ENCODE measurements around the gene ATG9B. TPM values are rescaled to one million over a fixed set of nuclear protein-coding genes. Genes with fewer than 3 reads are reported as not detected.

ATG9B gene
- total RNA-seq, 2 donors from 2014 or later: 0.18 to 7.1 TPM

GRCh38 chr7:151056283-151056665 lies 32.0 kb upstream of the ATG9B start:
- WGBS: 83% methylated on average over 6 of the region's 6 CpGs
- intact Hi-C loops (cut with DNase I): no loop called here
- H3K4me1 ChIP-seq (replicated peaks): peaks cover 26% of the 10 kb centered on the region

GRCh38 chr7:151053751-151054150 lies 29.5 kb upstream of the ATG9B start:
- WGBS: 97% methylated on average over 8 of the region's 8 CpGs
- intact Hi-C loops (cut with DNase I): no loop called here
- no peak for TF ChIP-seq CTCF (IDR thresholded peaks at IDR 0.05)
- no peak for TF ChIP-seq POLR2AphosphoS5 (IDR thresholded peaks at IDR 0.05)
- no peak for TF ChIP-seq POLR2A (IDR thresholded peaks at IDR 0.05)
- no peak overlapping the region for H3K27ac ChIP-seq
- DNase-seq (ENCODE audit: low spot score): no peak
- H3K9me3 ChIP-seq: no peaks in the 10 kb centered on the region
- peaks cover 12% of the 10 kb centered on the region for H3K4me1 ChIP-seq (replicated peaks)
- H3K27me3 ChIP-seq (replicated peaks; ENCODE audit: insufficient read depth): no peaks in the 10 kb centered on the region
- no peak overlapping the region for H3K4me3 ChIP-seq
- H3K36me3 ChIP-seq: no peaks in the 10 kb centered on the region

More at GRCh38 chr7:151056283-151056665, 32.0 kb upstream of the ATG9B start:
- Histone ChIP-seq H3K36me3 (no peaks in the 10 kb centered on the region), H3K9me3 (no peaks in the 10 kb centered on the region), H3K27ac (no peak overlapping the region), H3K4me3 (no peak overlapping the region), H3K27me3 (replicated peaks; ENCODE audit: insufficient read depth) (no peaks in the 10 kb centered on the region)
- DNase-seq (ENCODE audit: low spot score): no peak
- TF ChIP-seq POLR2AphosphoS5 (IDR thresholded peaks at IDR 0.05) (no peak), CTCF (IDR thresholded peaks at IDR 0.05) (no peak), POLR2A (IDR thresholded peaks at IDR 0.05) (no peak)

- H3K9me3 ChIP-seq: no peaks in the 10 kb centered on the region
- intact Hi-C loops (cut with DNase I): no loop called here
- H3K27ac ChIP-seq: no peak overlapping the region
- H3K36me3 ChIP-seq: no peaks in the 10 kb centered on the region
- WGBS: 78% methylated on average over 4 of the region's 4 CpGs
- no peaks in the 10 kb centered on the region for H3K27me3 ChIP-seq (replicated peaks; ENCODE audit: insufficient read depth)
- DNase-seq (ENCODE audit: low spot score): no peak
- H3K4me3 ChIP-seq: no peak overlapping the region
- TF ChIP-seq CTCF (IDR thresholded peaks at IDR 0.05) (no peak), POLR2AphosphoS5 (IDR thresholded peaks at IDR 0.05) (no peak), POLR2A (IDR thresholded peaks at IDR 0.05) (no peak)
- peaks cover 8% of the 10 kb centered on the region for H3K4me1 ChIP-seq (replicated peaks)
These were observed 28.8 kb upstream of the ATG9B start for GRCh38 chr7:151053096-151053495.

- intact Hi-C loops (cut with DNase I): no loop called here
- TF ChIP-seq POLR2AphosphoS5 (IDR thresholded peaks at IDR 0.05) (no peak), POLR2A (IDR thresholded peaks at IDR 0.05) (no peak), CTCF (IDR thresholded peaks at IDR 0.05) (no peak)
- Histone ChIP-seq H3K36me3 (no peaks in the 10 kb centered on the region), H3K4me3 (no peak overlapping the region), H3K9me3 (no peaks in the 10 kb centered on the region), H3K27me3 (replicated peaks; ENCODE audit: insufficient read depth) (no peaks in the 10 kb centered on the region), H3K4me1 (replicated peaks) (no peaks in the 10 kb centered on the region), H3K27ac (no peak overlapping the region)
- WGBS: 3% methylated on average over 29 of the region's 50 CpGs
- no peak for DNase-seq (ENCODE audit: low spot score)
These were observed 26.8 kb upstream of the ATG9B start for GRCh38 chr7:151051108-151051507.

- Histone ChIP-seq H3K4me1 (replicated peaks) (no peaks in the 10 kb centered on the region), H3K9me3 (no peaks in the 10 kb centered on the region), H3K4me3 (no peak overlapping the region), H3K27ac (no peak overlapping the region), H3K27me3 (replicated peaks; ENCODE audit: insufficient read depth) (no peaks in the 10 kb centered on the region), H3K36me3 (peaks cover 0 to 4% of the 10 kb centered on the region in 2 donors)
- 85% methylated on average over 25 of the region's 38 CpGs for WGBS
- TF ChIP-seq POLR2A (IDR thresholded peaks at IDR 0.05): no peak
- TF ChIP-seq POLR2AphosphoS5 (IDR thresholded peaks at IDR 0.05): no peak
- TF ChIP-seq CTCF (IDR thresholded peaks at IDR 0.05): no peak
- intact Hi-C loops (cut with DNase I): no loop called here
- DNase-seq (ENCODE audit: low spot score): no peak
These were observed 24.7 kb upstream of the ATG9B start for GRCh38 chr7:151048911-151049463.
